Midbrain (tissue), 1 donor: Measurements from ENCODE around the gene HSPBAP1.

Experiments
- DNase-seq: peaks from one replicate; lab custom pipeline; 2025; lab: John Stamatoyannopoulos, UW

Gene HSPBAP1, protein sequence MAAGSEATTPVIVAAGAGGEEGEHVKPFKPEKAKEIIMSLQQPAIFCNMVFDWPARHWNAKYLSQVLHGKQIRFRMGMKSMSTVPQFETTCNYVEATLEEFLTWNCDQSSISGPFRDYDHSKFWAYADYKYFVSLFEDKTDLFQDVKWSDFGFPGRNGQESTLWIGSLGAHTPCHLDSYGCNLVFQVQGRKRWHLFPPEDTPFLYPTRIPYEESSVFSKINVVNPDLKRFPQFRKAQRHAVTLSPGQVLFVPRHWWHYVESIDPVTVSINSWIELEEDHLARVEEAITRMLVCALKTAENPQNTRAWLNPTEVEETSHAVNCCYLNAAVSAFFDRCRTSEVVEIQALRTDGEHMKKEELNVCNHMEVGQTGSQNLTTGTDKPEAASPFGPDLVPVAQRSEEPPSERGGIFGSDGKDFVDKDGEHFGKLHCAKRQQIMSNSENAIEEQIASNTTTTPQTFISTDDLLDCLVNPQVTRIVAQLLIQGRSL

DNA sequence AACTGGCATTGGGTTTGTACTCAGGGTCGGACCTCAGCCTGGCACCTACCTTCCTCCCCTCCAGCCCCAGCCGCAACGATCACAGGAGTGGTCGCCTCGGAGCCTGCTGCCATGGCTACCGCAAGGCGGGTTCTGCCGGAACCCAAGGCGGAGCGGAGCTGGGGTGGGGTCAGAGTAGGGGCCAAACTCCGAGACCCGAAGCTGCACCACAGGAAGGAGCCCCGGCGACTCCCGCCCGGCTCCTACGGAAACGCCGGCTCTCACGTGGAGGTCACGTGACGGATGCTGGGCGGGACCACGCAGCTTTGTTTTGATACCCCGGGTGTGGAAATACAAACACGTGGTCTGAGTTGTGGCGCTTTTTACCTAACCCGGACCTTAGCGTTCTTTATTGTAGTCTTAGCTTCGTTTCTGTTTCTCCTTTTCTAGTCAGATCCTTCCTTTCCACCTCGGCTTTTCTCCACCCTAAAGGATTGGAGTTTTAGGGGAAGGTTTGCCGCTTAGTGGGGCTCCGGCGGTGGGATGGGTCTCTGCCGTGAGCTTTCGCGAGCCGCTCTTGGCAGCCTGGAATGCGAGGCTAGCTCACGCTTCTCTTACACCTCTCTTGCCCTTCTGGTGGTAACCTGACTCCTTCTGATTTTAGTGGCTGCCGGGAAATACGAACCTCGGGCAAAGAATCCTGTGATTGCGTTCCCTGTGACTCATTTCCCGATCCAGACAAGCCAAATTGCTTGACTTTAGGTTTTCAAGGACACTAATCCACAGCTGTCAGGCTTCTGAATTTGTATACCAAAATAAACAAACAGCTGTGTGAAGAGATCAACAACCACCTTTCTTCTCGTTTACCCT is at the start of gene HSPBAP1:
HSPBAP1 (minus strand) TSS at position 264 of the 849 bp plus-strand sequence; CDS start at position 113, 151 bp downstream.
- DNase-seq: no peak

DNA sequence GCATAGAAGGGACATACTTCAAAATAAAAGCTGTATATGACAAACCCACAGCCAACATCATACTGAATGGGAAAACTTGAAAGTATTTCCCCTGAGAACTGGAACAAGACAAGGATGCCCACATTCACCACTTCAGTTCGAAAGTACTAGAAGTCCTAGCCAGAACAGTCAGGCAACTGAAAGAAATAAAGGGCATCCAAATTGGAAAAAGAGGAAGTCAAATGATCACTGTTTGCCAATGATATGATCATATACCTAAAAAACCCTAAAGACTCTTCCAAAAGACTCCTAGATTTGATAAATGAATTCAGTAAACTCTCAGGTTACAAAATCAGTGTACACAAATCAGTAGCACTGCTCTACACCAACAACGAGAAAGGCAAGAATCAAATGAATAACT is 42.0 kb upstream of the HSPBAP1 start:
- no peak for DNase-seq

DNA sequence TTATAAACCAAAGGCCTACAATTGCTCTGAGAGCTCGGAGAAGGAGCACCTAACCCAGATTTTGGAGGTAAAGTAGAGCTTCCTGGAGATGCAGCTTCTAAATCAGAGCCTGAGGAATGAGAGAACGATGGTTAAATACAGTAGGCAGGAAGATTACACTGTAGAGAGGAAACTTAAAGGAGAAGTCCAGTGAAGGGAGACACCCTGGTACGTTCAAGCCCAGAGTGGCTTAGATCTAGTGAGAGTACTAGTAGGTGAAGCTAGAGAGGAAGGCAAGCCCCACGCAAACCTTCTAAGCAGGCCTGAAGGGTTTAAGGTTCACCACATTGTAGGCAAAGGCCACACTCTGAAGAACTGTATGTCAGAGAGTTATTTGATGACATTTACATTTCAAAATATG is 34.6 kb upstream of the HSPBAP1 start:
- DNase-seq: no peak

DNA sequence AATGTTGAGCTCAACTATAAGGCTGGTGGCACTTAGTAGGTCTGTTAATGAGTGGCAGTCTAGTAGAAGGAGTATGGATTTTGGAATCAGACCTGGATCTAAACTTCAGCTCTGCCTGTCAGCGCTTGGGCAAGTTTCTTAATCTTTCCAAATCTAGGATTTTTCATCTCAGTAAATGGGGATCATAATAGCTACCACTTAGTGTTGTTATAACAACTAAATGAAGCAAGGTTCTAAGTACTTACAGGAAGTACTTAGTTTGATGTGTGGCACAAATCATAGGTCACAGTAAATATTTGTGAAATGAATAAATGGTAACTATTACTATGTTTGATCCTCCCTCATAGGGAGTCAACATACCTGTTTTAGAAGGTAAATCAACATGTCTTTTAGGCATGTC is 32.6 kb upstream of the HSPBAP1 start:
- DNase-seq: no peak

DNA sequence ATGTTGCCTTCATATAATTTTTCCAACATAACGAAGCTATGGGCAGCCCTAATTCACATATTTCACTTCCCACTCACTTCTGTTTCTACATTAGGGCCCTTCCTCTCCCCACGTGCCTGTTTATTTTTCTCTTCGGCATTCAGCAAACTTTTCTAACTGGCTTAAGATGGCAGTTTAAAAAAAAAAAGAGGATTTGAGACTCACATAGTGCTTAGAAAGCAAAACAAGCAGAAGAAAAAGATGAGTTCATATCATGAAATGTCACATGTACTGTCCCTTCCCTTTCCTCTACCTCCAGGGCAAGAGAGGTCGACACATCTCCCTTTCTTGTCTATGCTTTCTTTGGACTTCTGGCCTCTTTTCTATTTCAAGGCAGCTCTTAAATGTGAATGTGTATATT is 31.8 kb upstream of the HSPBAP1 start:
- no peak for DNase-seq

DNA sequence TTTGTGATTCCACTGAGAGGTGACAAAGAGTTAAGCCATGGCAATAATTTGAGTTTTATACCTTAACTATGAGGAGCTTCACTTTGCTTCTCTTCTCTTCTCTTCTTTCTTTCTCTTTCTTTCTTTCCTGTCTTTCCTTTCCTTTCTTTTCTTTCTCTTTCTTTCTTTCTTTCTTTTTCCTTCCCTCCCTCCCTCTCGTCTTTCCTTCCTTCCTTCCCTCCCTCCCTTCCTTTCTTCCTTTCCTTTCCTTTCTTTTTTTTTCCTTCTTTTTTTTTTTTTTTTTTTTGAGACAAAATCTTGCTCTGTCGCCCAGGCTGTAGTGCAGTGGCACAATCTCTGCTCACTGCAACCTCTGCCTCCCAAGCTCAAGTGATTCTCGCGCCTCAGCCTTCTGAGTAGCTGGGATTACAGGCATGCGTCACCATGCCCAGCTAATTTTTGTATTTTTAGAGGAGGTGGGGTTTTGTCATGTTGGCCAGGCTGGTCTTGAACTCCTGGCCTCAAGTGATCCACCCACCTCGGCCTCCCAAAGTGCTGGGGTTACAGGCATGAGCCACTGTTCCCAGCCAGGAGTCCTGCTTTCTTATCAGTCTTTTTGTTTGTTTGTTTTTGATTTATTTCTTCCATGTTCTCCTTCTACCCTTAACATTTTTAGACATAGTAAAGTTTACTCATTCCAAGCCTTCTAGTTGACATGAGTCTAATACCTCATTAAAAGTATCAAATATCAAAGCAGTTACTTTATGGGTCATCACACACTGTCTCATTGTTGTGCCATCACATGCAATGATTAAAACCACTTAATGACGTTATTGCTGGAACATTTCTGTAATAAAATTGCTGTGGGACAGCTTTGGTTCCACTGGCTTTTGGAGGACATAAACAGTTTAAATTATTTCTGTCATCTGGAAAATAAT is 31.1 kb upstream of the HSPBAP1 start:
- no peak for DNase-seq

DNA sequence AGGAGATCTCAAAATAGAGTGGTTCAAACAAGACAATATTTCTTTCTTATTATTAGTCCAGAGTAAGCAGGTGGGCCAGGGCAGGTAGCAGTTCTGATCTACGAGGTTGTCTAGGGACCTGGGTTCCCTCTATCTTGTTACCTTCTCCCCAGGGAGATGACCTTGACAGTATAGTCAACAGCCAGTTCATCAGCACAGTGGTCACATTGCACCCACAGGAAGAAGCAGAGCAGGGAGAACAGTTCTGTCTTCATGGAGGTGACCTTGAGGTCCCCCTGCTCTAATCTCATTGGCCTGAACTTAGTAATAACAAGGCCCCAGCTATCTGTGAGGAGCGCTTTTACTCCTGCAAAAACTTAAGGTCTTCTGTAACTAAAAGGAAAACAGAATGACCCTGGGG is 23.0 kb upstream of the HSPBAP1 start:
- DNase-seq: no peak

DNA sequence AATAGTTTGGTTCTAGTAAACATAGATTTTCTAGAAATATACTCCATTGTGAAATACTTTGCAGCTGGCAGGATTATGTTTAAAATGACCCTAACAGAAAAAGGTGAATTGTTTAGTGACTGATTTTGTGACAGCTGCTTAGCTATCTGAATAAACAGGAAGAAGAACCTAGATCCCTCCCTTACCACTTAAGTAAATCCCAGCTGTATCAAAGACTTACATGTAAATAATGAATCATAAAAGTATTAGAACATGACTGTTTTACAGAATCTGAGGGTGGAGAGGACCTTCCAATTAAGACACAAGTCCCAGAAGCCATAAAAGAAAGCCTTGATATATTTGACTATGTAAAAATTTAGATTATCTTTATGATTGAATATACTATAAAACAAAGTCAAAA is 17.1 kb upstream of the HSPBAP1 start:
- DNase-seq: no peak

DNA sequence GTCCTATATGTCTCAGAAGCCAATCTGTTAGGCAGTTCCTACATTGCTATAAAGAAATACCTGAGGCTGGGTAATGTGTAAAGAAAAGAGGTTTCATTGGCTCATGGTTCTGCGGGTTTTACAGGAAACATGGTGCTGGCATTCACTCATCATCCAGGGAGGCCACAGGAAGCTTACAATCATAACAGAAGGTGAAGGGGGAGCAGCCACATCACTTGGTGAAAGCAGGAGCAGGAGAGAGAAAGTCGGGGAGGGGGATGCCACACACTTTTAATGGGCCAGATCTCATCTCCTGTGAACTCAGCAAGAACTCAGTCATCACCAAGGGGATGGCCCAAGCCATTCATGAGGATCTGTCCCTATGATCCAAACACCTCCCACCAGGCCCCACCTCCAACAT is 10.3 kb upstream of the HSPBAP1 start:
- no peak for DNase-seq

DNA sequence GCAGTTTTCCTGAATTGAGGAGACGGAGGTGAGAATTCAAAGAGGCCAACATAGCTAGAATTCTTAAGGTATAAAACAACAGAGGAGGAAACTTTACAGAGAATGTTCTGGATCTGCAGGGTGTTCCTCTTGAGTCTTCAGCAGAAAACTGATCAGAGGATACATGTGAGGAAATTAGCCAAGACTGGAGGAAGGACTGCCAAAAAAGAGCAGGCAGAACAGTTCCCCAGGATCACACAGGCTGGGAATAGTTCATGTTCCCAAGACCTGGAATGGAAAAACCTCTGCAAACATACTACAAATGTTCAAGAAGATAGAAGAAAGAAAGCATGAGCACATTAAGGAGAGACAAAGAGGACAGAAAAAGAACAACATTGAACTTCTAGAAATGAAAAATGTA is 8.7 kb upstream of the HSPBAP1 start:
- no peak for DNase-seq

DNA sequence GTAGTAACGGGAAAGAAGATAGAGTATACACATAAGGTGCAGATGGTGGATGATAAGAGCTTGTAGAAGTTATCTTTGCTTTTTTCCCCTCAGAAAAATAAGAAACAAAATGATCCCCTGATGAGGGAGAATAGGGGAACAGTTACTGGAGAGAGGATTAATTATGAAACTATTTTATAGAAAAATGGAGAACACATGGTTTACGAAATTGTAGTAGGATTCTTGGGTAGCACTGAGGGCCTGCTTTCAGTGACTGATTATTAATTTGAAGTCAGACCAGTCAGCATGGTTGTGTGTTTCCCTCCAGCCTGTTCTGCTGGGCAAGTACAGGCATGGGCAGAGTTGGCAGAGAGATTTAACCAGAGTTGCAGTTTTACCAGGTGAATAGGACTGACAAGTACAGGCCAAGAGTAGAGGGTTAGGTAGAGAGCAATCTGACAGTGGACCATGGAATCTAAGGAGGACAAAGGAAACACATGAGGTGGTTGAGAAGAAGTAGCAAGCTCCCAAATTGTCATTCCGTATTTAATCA is 7.1 kb upstream of the HSPBAP1 start:
- DNase-seq: no peak

DNA sequence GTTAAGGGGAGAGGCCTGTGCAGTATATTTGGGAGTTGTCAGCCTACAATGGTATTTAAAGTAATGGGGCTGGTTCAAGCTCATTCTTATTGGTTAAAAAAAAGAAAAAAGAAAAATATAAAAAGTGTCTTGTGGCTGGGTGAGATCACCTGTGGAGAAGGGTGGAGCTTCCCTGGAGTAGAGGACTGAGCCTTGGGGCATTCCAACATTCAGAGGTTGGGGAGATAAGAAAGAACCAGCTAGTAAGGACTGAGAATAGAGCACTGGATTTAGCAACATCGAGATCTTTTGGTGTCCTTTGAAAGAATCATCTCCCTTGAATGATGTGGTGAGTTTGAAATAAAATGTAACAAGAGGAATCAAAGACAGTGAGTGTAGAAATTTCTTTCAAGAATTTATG is 6.4 kb upstream of the HSPBAP1 start:
- no peak for DNase-seq

DNA sequence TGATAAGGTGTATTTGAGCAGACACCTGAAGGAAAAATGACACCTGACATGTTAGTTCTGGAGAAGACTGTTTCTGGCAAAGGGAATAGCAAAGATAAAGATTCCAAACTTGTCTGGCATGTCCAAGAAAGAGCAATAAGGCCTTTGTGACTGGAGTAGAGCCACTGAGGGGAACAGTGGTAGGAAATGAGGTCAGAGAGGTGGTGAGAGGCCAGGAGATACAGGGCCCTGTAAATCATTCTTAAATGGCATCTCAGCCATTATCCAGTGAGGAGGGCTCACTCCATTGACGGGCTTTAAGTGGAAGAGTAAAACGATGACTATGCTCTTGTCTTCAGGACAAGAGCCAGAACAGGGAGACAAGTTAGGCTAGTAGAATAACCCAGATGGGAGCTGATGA is 5.7 kb upstream of the HSPBAP1 start:
- no peak for DNase-seq

DNA sequence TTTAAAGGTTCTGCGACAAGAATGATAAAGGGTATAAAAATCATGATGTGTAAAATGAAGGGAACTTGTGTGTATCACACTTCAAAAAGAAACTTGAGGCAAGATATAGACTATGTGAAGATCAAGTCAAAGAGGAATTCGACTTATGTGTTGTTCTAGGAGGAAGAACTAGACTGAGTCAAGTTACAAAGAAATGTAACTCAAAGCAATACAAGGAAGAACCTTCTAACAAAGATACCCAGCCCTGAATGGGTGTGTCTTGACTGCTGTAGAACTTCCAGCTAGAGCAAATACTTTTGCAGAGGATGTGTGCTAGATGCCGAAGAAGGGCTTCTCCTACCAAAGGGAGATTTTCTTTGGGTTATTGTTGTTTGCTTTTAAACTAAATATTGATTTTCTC is 3.7 kb upstream of the HSPBAP1 start:
- no peak for DNase-seq

DNA sequence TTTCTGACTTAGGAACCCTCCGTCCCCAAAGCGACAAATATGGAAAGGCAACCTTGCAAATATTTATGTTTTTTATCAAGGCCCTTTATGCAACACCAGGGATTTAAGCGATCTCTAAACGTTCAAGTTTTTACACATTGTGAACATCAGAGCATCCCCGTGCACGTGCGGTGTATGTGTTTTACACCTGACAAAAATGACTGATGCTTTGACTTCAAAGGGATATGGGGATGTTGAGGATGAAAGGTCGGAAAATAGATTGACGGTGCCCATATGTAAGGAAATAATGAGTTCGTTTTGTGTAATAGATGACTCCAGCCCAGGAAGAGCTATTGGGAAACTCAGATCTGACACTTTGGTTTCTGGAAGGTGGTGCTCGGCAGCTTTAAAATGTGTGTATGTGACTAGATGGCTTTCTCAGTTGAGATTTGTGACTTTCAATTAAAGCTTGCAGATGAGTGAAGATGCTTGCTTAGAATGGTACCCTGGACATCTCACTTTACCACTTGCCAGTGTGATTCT is 2.1 kb upstream of the HSPBAP1 start:
- DNase-seq: no peak

DNA sequence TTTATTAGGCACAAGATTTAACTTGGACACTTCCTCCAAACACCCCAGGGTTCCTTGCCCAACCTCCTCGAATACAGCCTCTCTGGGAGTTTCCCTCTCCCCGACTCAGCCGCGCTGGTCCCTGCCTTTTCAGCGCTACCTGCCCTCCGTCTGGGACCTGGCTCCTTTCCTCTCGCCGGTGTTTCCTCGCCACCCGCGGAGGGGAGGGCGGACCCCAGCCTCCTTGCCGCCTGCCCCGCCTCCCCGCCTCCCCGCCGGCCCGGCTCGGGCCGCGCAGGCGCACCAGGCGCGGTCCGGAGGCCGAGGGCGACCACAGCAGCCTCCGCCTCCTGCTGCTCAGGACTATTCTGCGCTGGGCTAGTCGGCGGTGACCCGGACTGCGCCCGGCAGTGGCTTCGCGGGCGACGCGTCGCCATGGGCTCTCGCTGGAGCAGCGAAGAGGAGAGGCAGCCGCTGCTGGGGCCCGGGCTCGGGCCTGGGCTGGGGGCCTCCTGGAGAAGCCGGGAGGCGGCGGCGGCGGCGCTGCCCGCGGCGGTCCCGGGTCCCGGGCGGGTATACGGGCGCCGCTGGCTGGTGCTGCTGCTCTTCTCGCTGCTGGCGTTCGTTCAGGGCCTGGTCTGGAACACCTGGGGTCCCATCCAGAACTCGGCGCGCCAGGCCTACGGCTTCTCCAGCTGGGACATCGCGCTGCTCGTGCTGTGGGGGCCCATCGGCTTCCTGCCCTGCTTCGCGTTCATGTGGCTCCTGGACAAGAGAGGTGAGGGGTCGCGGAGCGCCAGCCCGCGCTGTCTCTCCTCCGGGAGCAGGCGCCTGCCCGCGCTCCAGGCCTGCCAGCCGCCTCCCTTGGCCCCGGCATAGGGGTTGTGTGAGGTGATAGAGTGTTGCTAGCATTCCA is 1.4 kb upstream of the HSPBAP1 start, which contains the start of gene SLC49A4:
SLC49A4 (plus strand) TSS at position 291 of the 895 bp plus-strand sequence; CDS start at position 415, 124 bp downstream.
- no peak for DNase-seq

DNA sequence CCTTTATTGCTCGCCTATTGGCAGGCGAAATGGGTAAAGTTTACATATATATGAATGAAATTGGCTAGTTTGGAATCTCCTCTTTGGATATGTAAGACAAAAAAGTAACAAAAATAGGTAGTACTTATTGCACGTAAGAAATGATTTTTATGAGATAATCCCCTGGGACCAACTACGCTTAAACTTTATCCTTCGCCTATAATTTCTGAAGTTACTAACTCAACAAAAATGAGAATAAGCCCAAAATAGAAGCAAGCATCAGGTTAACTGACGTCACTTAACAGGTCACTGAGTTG is 800 bp upstream of the HSPBAP1 start:
- no peak for DNase-seq

DNA sequence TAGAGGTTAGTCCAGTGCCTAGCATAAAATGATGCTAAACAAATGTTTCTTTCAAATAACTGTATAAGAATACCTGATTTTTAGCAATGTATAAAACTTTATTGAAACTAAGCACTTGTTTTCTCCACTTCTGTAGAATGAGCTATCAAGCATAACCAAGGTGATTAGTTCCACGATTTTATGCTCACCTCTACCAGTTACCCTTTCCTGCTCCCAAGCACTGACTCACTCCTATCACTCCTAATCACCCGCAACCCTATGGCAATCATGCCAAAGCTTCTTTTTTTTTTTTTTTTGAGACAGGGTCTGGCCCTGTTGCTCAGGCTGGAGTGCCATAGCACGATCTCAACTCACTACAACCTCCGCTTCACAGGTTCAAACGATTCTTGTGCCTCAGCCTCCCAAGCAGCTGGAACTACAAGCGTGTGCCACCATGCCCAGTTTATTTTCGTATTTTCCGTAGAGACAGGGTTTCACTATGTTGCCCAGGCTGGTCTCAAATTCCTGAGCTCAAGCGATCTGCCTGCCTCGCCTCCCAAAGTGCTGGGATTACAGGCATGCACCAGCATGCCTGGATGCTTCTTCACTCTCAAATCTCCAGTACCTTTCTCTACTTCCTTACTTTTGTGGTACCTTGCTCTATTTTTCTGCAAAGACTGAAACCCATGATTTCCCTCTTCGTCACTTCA is 3.9 kb downstream of the HSPBAP1 start:
- DNase-seq: no peak

DNA sequence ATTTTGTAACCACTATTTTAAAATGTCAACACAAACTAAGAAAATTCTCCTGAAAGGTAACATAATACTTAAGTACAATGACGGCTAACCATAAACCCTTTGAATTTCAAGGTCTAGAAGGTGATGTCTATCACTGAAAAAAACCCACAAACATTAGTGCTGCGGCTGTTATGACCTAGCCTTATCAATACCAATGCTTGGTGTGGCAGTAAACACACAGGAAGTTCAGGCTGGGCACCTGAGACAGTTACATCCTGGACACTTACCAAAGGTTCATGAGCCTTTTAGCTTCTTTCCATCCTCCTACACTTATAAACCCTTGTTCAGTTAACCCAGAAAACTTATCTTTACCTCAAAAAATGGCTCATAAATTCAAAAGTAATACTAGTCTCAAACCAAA is 5.8 kb downstream of the HSPBAP1 start:
- DNase-seq: no peak

DNA sequence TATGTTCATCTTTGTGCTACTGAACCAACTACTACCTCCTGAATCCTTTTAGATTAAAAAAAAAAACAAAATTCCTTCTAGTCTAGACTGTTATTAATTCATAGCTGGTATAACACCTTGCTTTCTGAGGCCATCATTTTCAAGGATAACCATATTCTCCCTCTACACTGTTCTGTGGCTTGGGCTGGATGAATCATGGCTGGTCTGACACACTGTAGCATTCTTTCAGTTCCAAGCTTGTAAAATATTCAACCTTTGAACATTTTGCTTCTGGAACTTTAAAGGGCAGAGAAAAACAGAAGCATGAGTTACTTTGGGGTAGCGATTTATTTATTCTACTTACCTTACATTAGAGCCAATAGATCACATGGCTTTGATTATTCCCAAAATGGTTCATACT is 7.6 kb downstream of the HSPBAP1 start:
- DNase-seq: no peak
